Epithelial cell of esophagus (primary cell): ENCODE data around the gene HTRA3.

Experiments used
- DNase-seq: peaks from one replicate; pipeline ENCODE4 v3.0.0; 2010; ENCODE audit warnings: low read depth
- H3K4me3 ChIP-seq: 2 replicates; pipeline ENCODE4 v1.5.1; 2011; ENCODE audit warnings: mild to moderate bottlenecking, low read length, control low read depth
- CTCF ChIP-seq: IDR thresholded peaks from 2 replicates; pipeline ENCODE4 v1.5.1; 2011; ENCODE audit warnings: low read depth, mild to moderate bottlenecking, low read length, control low read depth, inconsistent platforms; ENCODE audit not compliant: insufficient read depth; ENCODE audit errors: missing control alignments

HTRA3 gene

GRCh38 chr4:8235686-8236085, 33.9 kb upstream of the HTRA3 start:
- TF ChIP-seq CTCF = no peak
- DNase-seq = no peak

GRCh38 chr4:8236106-8236919, 33.2 kb upstream of the HTRA3 start:
- TF ChIP-seq CTCF = no peak
- no peak for DNase-seq
- H3K4me3 ChIP-seq = no peak overlapping the region

More at GRCh38 chr4:8235686-8236085, 33.9 kb upstream of the HTRA3 start:
- no peak overlapping the region for H3K4me3 ChIP-seq

DNA sequence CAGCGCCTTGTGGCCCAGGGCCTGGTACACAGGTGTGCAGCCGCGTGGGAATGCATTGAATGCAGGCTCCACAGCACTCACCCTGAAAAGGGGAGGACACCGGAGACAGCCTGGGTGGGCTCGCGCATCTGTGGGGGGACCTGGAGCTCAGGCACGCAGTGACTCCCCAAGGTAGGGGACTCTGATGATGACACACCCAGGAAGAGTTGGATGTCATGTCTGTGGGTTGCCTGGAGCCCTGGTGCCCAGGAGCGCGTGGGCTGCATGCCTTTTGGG, 32.7 kb upstream of the HTRA3 start:
- no peak for DNase-seq
- TF ChIP-seq CTCF = no peak
- H3K4me3 ChIP-seq = no peak overlapping the region

GRCh38 chr4:8237256-8237989, 32.1 kb upstream of the HTRA3 start:
- H3K4me3 ChIP-seq = no peak overlapping the region
- no peak for DNase-seq
- TF ChIP-seq CTCF = no peak

- no peak overlapping the region for H3K4me3 ChIP-seq
- peak; percentile 69 for DNase-seq
- TF ChIP-seq CTCF = no peak
These were observed 31.5 kb upstream of the HTRA3 start for GRCh38 chr4:8238036-8238511.

GRCh38 chr4:8238515-8239053, 31.0 kb upstream of the HTRA3 start:
- peak; percentile 26 for TF ChIP-seq CTCF
- no peak overlapping the region for H3K4me3 ChIP-seq
- no peak for DNase-seq
